Panc1 (cell line): ENCODE measurements around the gene LLGL2. TPM values are rescaled to one million over a fixed set of nuclear protein-coding genes. Genes with fewer than 3 reads are reported as not detected.
"Not testable (repeated sequence)": the region's sequence is repeated elsewhere in the genome, so short reads cannot be mapped to it uniquely, and the experiment has no call there.

Experiments
- ATAC-seq: fragments of 200-7000 bp; cut with Tn5 transposase; 2 replicates; pipeline ENCODE4 v1.9.1; 2020; ENCODE audit warnings: mild to moderate bottlenecking, moderate library complexity
- BruUV-seq: library from RNA; stranded (reverse); fragments of 400-500 nt; replicated peaks from 2 replicates; lab custom pipeline; 2021; lab: Mats Ljungman, UMichigan
- CTCF ChIA-PET: fragments of 300-600 bp; sonication (Branson Sonifier 250); formaldehyde crosslinking; loops from one replicate; lab custom pipeline; 2022; ENCODE audit warnings: antibody characterized with exemption; lab: Charles Lee
- POLR2A ChIA-PET: fragments of 300-600 bp; sonication (Branson Sonifier 250); formaldehyde crosslinking; loops from one replicate; lab custom pipeline; 2022; ENCODE audit warnings: antibody characterized with exemption; lab: Charles Lee
- DNase-seq: peaks from one replicate; pipeline ENCODE4 v3.0.0-alpha.2; 2010; ENCODE audit warnings: low read depth, low spot score
- H3K27ac ChIP-seq: 2 replicates; pipeline ENCODE4 v1.5.1; 2011; ENCODE audit warnings: mild to moderate bottlenecking, low read length, inconsistent platforms
- H3K27me3 ChIP-seq: fragments of 200-500 bp; sonication (Bioruptor generic); 2 replicates; pipeline ENCODE4 v1.6.0; 2014; ENCODE audit warnings: low read length, inconsistent platforms; ENCODE audit not compliant: control insufficient read depth, insufficient read depth
- H3K36me3 ChIP-seq: fragments of 200-500 bp; sonication (Bioruptor generic); 2 replicates; pipeline ENCODE4 v1.5.1; 2014; ENCODE audit warnings: inconsistent platforms, mild to moderate bottlenecking, low read length, moderate library complexity; ENCODE audit not compliant: control insufficient read depth, insufficient read depth
- H3K4me1 ChIP-seq: 2 replicates; pipeline ENCODE4 v1.5.1; 2011; ENCODE audit warnings: inconsistent platforms, mild to moderate bottlenecking, low read length, moderate library complexity; ENCODE audit not compliant: control insufficient read depth, insufficient read depth
- H3K4me3 ChIP-seq, 2 experiments: 2 replicates each; pipeline ENCODE4 v1.5.1; 2011 to 2012; ENCODE audit warnings: low read depth in 2 of 2, low read length in 2 of 2, mild to moderate bottlenecking in 2 of 2, inconsistent platforms in 1 of 2, moderate library complexity in 1 of 2
- H3K9me3 ChIP-seq: fragments of 200-500 bp; sonication (Bioruptor generic); 2 replicates; pipeline ENCODE4 v1.5.1; 2014; ENCODE audit warnings: low read depth, mild to moderate bottlenecking, inconsistent platforms, low read length, moderate library complexity; ENCODE audit not compliant: control insufficient read depth, insufficient read depth
- POLR2AphosphoS5 ChIP-seq: IDR thresholded peaks from 2 replicates; pipeline ENCODE4 v1.6.1; 2012; ENCODE audit warnings: mild to moderate bottlenecking, low read depth, low read length, moderate library complexity
- SIN3A ChIP-seq: IDR thresholded peaks from 2 replicates; pipeline ENCODE4 v1.6.1; 2012; ENCODE audit warnings: low read depth, mild to moderate bottlenecking, low read length, moderate library complexity, borderline replicate concordance; ENCODE audit not compliant: insufficient read depth
- TCF7L2 ChIP-seq: IDR thresholded peaks from 2 replicates; pipeline ENCODE4 v1.6.1; 2011; ENCODE audit warnings: mild to moderate bottlenecking, low read depth, low read length, inconsistent platforms
- in situ Hi-C: cut with HindIII; loops from 2 replicates; pipeline ENCODE4 v1.10.0; 2016; ENCODE audit warnings: low sequenced_read_pairs, low pct_unique_long_range_greater_than_20kb
- intact Hi-C: fragments of 100-400 bp; cut with micrococcal nuclease; formaldehyde crosslinking; loops from one replicate; pipeline ENCODE4 v1.10.0; 2022; ENCODE audit not compliant: unreplicated experiment
- total RNA-seq: library from RNA; stranded (reverse); gene quantifications from one replicate; pipeline ENCODE4 v1.2.1, GENCODE V29; 2021; ENCODE audit not compliant: unreplicated experiment
- TF ChIP-seq, protein P1 (sequence below), 2 experiments: IDR thresholded peaks; 2 replicates each; pipeline ENCODE4 v1.6.1; 2011 to 2012; ENCODE audit warnings: low read depth in 2 of 2, control low read depth in 1 of 2, low read length in 1 of 2, mild to moderate bottlenecking in 1 of 2, moderate library complexity in 1 of 2; ENCODE audit not compliant: insufficient read depth in 1 of 2
- TF ChIP-seq, protein P2 (sequence below): fragments of 450-650 bp; IDR thresholded peaks from 2 replicates; pipeline ENCODE4 v1.5.1; 2017; ENCODE audit warnings: mild to moderate bottlenecking

LLGL2 gene
- total RNA-seq, 1 experiment from 2014 or later, result 201 TPM

DNA sequence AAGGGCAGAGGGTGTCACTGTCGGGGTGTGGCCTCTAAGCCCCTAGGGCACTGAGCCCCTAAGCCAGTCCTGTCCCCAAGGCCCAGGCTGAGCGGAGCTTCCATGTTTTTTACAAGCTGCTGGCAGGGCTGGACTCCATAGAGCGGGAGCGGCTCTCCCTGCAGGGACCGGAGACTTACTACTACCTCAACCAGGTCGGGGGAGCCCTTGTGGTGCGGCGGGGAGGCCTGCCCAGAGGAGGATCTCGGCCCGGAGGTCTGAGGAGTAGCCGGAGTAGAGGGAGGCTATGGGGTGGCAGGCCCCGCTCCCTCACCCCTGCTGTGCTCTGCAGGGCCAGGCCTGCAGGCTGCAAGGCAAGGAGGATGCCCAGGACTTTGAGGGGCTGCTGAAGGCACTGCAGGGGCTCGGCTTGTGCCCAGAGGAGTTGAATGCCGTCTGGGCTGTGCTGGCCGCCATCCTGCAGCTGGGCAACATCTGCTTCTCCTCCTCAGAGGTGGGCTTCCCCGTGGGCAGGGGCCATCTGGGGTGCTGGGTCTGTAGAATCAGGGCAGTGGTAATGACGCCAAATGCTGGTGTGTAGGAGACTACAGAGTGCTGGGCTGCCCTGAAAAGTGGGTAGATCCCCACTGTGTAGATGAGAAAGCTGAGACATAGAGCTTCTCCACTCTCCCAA is 67.0 kb downstream of the LLGL2 start:
- BruUV-seq, result no TSS peak
- POLR2A ChIA-PET, result no interaction called here
- intact Hi-C loops, result no loop called here
- Histone ChIP-seq H3K4me3 (no peak overlapping the region), H3K36me3 (no peaks in the 10 kb centered on the region), H3K4me1 (peaks cover 7% of the 10 kb centered on the region), H3K9me3 (no peaks in the 10 kb centered on the region), H3K27me3 (no peaks in the 10 kb centered on the region), H3K27ac (no peak overlapping the region)
- in situ Hi-C loops, result no loop called here
- DNase-seq (no peak), ATAC-seq (no peak)
- no peak for TF ChIP-seq POLR2AphosphoS5
- TF ChIP-seq, protein P1, sequence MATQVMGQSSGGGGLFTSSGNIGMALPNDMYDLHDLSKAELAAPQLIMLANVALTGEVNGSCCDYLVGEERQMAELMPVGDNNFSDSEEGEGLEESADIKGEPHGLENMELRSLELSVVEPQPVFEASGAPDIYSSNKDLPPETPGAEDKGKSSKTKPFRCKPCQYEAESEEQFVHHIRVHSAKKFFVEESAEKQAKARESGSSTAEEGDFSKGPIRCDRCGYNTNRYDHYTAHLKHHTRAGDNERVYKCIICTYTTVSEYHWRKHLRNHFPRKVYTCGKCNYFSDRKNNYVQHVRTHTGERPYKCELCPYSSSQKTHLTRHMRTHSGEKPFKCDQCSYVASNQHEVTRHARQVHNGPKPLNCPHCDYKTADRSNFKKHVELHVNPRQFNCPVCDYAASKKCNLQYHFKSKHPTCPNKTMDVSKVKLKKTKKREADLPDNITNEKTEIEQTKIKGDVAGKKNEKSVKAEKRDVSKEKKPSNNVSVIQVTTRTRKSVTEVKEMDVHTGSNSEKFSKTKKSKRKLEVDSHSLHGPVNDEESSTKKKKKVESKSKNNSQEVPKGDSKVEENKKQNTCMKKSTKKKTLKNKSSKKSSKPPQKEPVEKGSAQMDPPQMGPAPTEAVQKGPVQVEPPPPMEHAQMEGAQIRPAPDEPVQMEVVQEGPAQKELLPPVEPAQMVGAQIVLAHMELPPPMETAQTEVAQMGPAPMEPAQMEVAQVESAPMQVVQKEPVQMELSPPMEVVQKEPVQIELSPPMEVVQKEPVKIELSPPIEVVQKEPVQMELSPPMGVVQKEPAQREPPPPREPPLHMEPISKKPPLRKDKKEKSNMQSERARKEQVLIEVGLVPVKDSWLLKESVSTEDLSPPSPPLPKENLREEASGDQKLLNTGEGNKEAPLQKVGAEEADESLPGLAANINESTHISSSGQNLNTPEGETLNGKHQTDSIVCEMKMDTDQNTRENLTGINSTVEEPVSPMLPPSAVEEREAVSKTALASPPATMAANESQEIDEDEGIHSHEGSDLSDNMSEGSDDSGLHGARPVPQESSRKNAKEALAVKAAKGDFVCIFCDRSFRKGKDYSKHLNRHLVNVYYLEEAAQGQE (IDR thresholded peaks at IDR 0.05; ENCODE audit: insufficient read depth in 1 of 2, low read depth in 2 of 2, low read length in 1 of 2), result no peak
- no peak for TF ChIP-seq TCF7L2
- TF ChIP-seq, protein P2, sequence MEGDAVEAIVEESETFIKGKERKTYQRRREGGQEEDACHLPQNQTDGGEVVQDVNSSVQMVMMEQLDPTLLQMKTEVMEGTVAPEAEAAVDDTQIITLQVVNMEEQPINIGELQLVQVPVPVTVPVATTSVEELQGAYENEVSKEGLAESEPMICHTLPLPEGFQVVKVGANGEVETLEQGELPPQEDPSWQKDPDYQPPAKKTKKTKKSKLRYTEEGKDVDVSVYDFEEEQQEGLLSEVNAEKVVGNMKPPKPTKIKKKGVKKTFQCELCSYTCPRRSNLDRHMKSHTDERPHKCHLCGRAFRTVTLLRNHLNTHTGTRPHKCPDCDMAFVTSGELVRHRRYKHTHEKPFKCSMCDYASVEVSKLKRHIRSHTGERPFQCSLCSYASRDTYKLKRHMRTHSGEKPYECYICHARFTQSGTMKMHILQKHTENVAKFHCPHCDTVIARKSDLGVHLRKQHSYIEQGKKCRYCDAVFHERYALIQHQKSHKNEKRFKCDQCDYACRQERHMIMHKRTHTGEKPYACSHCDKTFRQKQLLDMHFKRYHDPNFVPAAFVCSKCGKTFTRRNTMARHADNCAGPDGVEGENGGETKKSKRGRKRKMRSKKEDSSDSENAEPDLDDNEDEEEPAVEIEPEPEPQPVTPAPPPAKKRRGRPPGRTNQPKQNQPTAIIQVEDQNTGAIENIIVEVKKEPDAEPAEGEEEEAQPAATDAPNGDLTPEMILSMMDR, result no peak
- TF ChIP-seq SIN3A, result no peak
- CTCF ChIA-PET, result interaction anchor here (0.7 kb wide), 1 partner anchor 215 kb away, joined by 5 read pairs; no protein-coding TSS in a partner anchor

DNA sequence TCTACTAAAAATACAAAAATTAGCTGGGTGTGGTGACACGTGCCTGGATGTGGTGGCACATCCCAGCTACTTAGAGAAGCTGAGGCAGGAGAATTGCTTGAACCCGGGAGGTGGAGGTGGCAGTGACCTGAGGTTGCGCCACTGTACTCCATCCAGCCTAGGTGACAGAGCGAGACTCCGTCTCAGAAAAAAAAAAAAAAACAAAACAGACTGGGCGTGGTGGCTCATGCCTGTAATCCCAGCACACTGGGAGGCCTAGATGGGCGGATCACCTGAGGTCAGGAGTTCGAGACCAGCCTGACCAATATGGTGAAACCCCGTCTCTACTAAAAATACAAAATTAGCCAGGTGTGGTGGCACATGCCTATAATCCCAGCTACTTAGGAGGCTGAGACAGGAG is 67.9 kb downstream of the LLGL2 start:
- H3K4me3 ChIP-seq, H3K9me3 ChIP-seq, in situ Hi-C loops, H3K27me3 ChIP-seq, H3K4me1 ChIP-seq, H3K36me3 ChIP-seq, DNase-seq, H3K27ac ChIP-seq, ATAC-seq, BruUV-seq, CTCF ChIA-PET, intact Hi-C loops: not testable (repeated sequence)
- POLR2A ChIA-PET, result interaction anchor here (1.2 kb wide), 1 partner anchor 24 kb away, joined by 16 read pairs; no protein-coding TSS in a partner anchor
